IMR-90 (cell line): Measurements from ENCODE around the gene BATF2. TPM values are rescaled to one million over a fixed set of nuclear protein-coding genes. Genes with fewer than 3 reads are reported as not detected.

Source experiments
- ATAC-seq: fragments of 200-7000 bp; cut with Tn5 transposase; 2 replicates; pipeline ENCODE4 v1.9.1; 2020; ENCODE audit warnings: low read depth, mild to moderate bottlenecking, moderate library complexity
- BruUV-seq: library from RNA; stranded (reverse); fragments of 400-500 nt; replicated peaks from 2 replicates; lab custom pipeline; 2021; lab: Mats Ljungman, UMichigan
- CTCF ChIA-PET: fragments of 300-600 bp; formaldehyde crosslinking; extraction: SDS; loops from one replicate; lab custom pipeline; 2021; ENCODE audit warnings: antibody characterized with exemption; lab: Yijun Ruan, JAX
- POLR2A ChIA-PET: fragments of 300-600 bp; sonication (Branson Sonifier 250); formaldehyde crosslinking; loops from one replicate; lab custom pipeline; 2022; ENCODE audit warnings: antibody characterized with exemption; ENCODE audit not compliant: unreplicated experiment; lab: Charles Lee
- DNase-seq: peaks from one replicate; pipeline ENCODE4 v3.0.0; 2013
- H2AFZ ChIP-seq: replicated peaks from 2 replicates; pipeline ENCODE3; 2013; ENCODE audit warnings: low read length, mild to moderate bottlenecking; ENCODE audit not compliant: poor library complexity
- H2AK5ac ChIP-seq: 2 replicates; pipeline ENCODE4 v1.6.1; 2013; ENCODE audit warnings: low read depth, low read length, inconsistent platforms
- H2AK9ac ChIP-seq: replicated peaks from 2 replicates; pipeline ENCODE3; 2013; ENCODE audit warnings: mild to moderate bottlenecking, low read depth, low read length, moderate library complexity; ENCODE audit not compliant: poor library complexity
- H2BK120ac ChIP-seq: 2 replicates; pipeline ENCODE4 v1.6.1; 2013; ENCODE audit warnings: low read depth, low read length, inconsistent platforms
- H2BK15ac ChIP-seq: 3 replicates; pipeline ENCODE4 v1.6.1; 2013; ENCODE audit warnings: low read depth, low read length, inconsistent platforms
- H2BK20ac ChIP-seq: 2 replicates; pipeline ENCODE4 v1.6.1; 2013; ENCODE audit warnings: low read depth, mild to moderate bottlenecking, inconsistent platforms, low read length, moderate library complexity
- H2BK5ac ChIP-seq: 2 replicates; pipeline ENCODE4 v1.6.1; 2013; ENCODE audit warnings: mild to moderate bottlenecking, low read depth, low read length, inconsistent platforms; ENCODE audit not compliant: poor library complexity, severe bottlenecking
- H3K14ac ChIP-seq: replicated peaks from 2 replicates; pipeline ENCODE4 v1.6.1; 2013; ENCODE audit warnings: low read depth, low read length, inconsistent platforms
- H3K18ac ChIP-seq: 2 replicates; pipeline ENCODE4 v1.6.1; 2013; ENCODE audit warnings: low read depth, low read length, control low read depth
- H3K23ac ChIP-seq: 2 replicates; pipeline ENCODE4 v1.6.1; 2013; ENCODE audit warnings: low read depth, low read length, inconsistent platforms
- H3K27ac ChIP-seq: 2 replicates; pipeline ENCODE4 v1.5.1; 2013; ENCODE audit warnings: mild to moderate bottlenecking, control low read depth, low read length; ENCODE audit not compliant: insufficient read depth
- H3K27me3 ChIP-seq: 2 replicates; pipeline ENCODE4 v1.6.1; 2013; ENCODE audit warnings: low read length; ENCODE audit not compliant: control insufficient read depth, insufficient read depth
- H3K36me3 ChIP-seq: 2 replicates; pipeline ENCODE4 v1.6.1; 2013; ENCODE audit warnings: low read length, mixed read lengths; ENCODE audit not compliant: control insufficient read depth, insufficient read depth
- H3K4ac ChIP-seq: 2 replicates; pipeline ENCODE4 v1.6.1; 2013; ENCODE audit warnings: low read depth, low read length, inconsistent platforms
- H3K4me1 ChIP-seq: 2 replicates; pipeline ENCODE4 v1.6.1; 2013; ENCODE audit warnings: low read length, mixed read lengths; ENCODE audit not compliant: control insufficient read depth, insufficient read depth
- H3K4me2 ChIP-seq: 2 replicates; pipeline ENCODE4 v1.6.1; 2013; ENCODE audit warnings: low read depth, mild to moderate bottlenecking, control low read depth, low read length, moderate library complexity
- H3K4me3 ChIP-seq: 2 replicates; pipeline ENCODE4 v1.5.1; 2013; ENCODE audit warnings: low read depth, mild to moderate bottlenecking, control low read depth, low read length, moderate library complexity; ENCODE audit not compliant: insufficient read depth
- H3K56ac ChIP-seq: 2 replicates; pipeline ENCODE4 v1.6.1; 2013; ENCODE audit warnings: low read length, inconsistent platforms; ENCODE audit not compliant: insufficient read depth; ENCODE audit errors: extremely low read depth
- H3K79me1 ChIP-seq, 2 experiments: 2 replicates each; pipeline ENCODE4 v1.6.1; 2013; ENCODE audit warnings: low read length in 2 of 2, inconsistent platforms in 1 of 2, low read depth in 1 of 2
- H3K9ac ChIP-seq: 2 replicates; pipeline ENCODE4 v1.6.1; 2013; ENCODE audit warnings: low read depth, low read length, control low read depth
- H3K9me1 ChIP-seq: 2 replicates; pipeline ENCODE4 v1.6.1; 2013; ENCODE audit warnings: low read length, inconsistent platforms; ENCODE audit not compliant: insufficient read depth
- H3K9me3 ChIP-seq: 2 replicates; pipeline ENCODE4 v1.6.1; 2013; ENCODE audit warnings: low read length; ENCODE audit not compliant: control insufficient read depth, insufficient read depth
- H4K20me1 ChIP-seq: 2 replicates; pipeline ENCODE4 v1.6.1; 2013; ENCODE audit warnings: low read length, inconsistent platforms; ENCODE audit not compliant: insufficient read depth
- H4K5ac ChIP-seq: 2 replicates; pipeline ENCODE4 v1.6.1; 2013; ENCODE audit warnings: mild to moderate bottlenecking, low read depth, low read length, control low read depth
- H4K8ac ChIP-seq, 2 experiments: 2 replicates each; pipeline ENCODE4 v1.6.1; 2013; ENCODE audit warnings: low read depth in 2 of 2, low read length in 2 of 2, control low read depth in 1 of 2, inconsistent platforms in 1 of 2
- H4K91ac ChIP-seq: 2 replicates; pipeline ENCODE4 v1.6.1; 2013; ENCODE audit warnings: low read depth, low read length, inconsistent platforms; ENCODE audit not compliant: insufficient read depth
- CEBPB ChIP-seq: IDR thresholded peaks from 2 replicates; pipeline ENCODE4 v1.6.1; 2012; ENCODE audit warnings: low read depth, low read length, improper control_type of control experiment
- CHD1 ChIP-seq: IDR thresholded peaks from 2 replicates; pipeline ENCODE4 v1.6.1; 2012; ENCODE audit warnings: low read depth, low read length, improper control_type of control experiment
- CTCF ChIP-seq: conservative IDR thresholded peaks from 2 replicates; pipeline ENCODE4 v1.5.1; 2012; ENCODE audit warnings: mild to moderate bottlenecking, low read depth, low read length, improper control_type of control experiment
- ELK1 ChIP-seq: fragments of 150-350 bp; IDR thresholded peaks from 2 replicates; pipeline ENCODE4 v1.6.1; 2016; ENCODE audit warnings: low read depth, mild to moderate bottlenecking, low read length, moderate library complexity, borderline replicate concordance
- FOS ChIP-seq: fragments of 150-350 bp; IDR thresholded peaks from 2 replicates; pipeline ENCODE4 v1.6.1; 2016; ENCODE audit warnings: low read depth, low read length
- NFE2L2 ChIP-seq: fragments of 150-350 bp; IDR thresholded peaks from 2 replicates; pipeline ENCODE4 v1.6.1; 2016; ENCODE audit warnings: low read depth, mild to moderate bottlenecking, low read length
- RAD21 ChIP-seq: IDR thresholded peaks from 2 replicates; pipeline ENCODE4 v1.6.1; 2012; ENCODE audit warnings: low read length, improper control_type of control experiment
- RCOR1 ChIP-seq: IDR thresholded peaks from 2 replicates; pipeline ENCODE4 v1.6.1; 2012; ENCODE audit warnings: mild to moderate bottlenecking, low read length, improper control_type of control experiment; ENCODE audit not compliant: insufficient replicate concordance
- RFX5 ChIP-seq: IDR thresholded peaks from 2 replicates; pipeline ENCODE4 v1.8.0; 2012; ENCODE audit warnings: low read depth, mild to moderate bottlenecking, low read length, moderate library complexity
- SMC3 ChIP-seq: fragments of 150-350 bp; IDR thresholded peaks from 2 replicates; pipeline ENCODE4 v1.6.1; 2016; ENCODE audit warnings: low read depth, mild to moderate bottlenecking, antibody characterized with exemption, low read length, moderate library complexity
- WGBS, 2 experiments: methylation state at CpG; one replicate each; pipeline versions ENCODE4 v1.1.5 to v1.1.7; 2013; ENCODE audit warnings: missing lambda C conversion rate in 2 of 2; ENCODE audit not compliant: insufficient read length in 1 of 2; ENCODE audit errors: extremely low coverage in 2 of 2; 5-methylcytosine and 5-hydroxymethylcytosine counted together
- dilution Hi-C: fragments of 300-500 bp; cut with HindIII; formaldehyde crosslinking; loops from one replicate; pipeline ENCODE4 v1.14.3; 2018; ENCODE audit warnings: low sequenced_read_pairs; ENCODE audit not compliant: unreplicated experiment
- in situ Hi-C: fragments of 300-500 bp; cut with MboI; formaldehyde crosslinking; loops from 3 replicates; pipeline ENCODE4 v1.14.3; 2019; ENCODE audit warnings: low sequenced_read_pairs, inconsistent platforms, mixed read lengths
- intact Hi-C: fragments of 100-400 bp; cut with micrococcal nuclease; formaldehyde crosslinking; loops from 2 replicates; pipeline ENCODE4 v1.10.0; 2022
- polyA plus RNA-seq, 3 experiments: library from polyadenylated mRNA; depleted of rRNA; stranded (reverse); fragments of >200 nt; gene quantifications; 2 replicates each; pipeline ENCODE4 v1.2.3, GENCODE V29; 2012; ENCODE audit warnings: low replicate concordance in 1 of 3
- total RNA-seq: library from RNA; depleted of rRNA; stranded (reverse); fragments of >200 nt; gene quantifications from 2 replicates; pipeline ENCODE4 v1.2.3, GENCODE V29; 2012

BATF2 gene
- total and polyA plus RNA-seq, 2 of the 4 experiments (the other 2 are of a cell fraction) = 0.36 to 1.2 TPM

- DNase-seq (no peak), ATAC-seq (no peak)
- Histone ChIP-seq H2AK9ac (peak overlapping the region; percentile 84), H2BK120ac (peak overlapping the region; percentile 54), H2AFZ (peak overlapping the region; percentile 94), H4K5ac (peak overlapping the region; percentile 3), H4K20me1 (no peaks in the 10 kb centered on the region), H2BK20ac (no peak overlapping the region; the same call in 1 of the 2 replicates), H3K36me3 (no peaks in the 10 kb centered on the region), H3K4ac (peak overlapping the region; percentile 81), H3K4me3 (peak overlapping the region; percentile 24; the same call in 1 of the 2 replicates), H3K4me1 (0 out of 2 replicates have a peak, but pooled peaks cover 4% of the 10 kb centered on the region), H3K56ac (no peak overlapping the region), H3K18ac (no peak overlapping the region), H4K91ac (peak overlapping the region; percentile 10; the same call in 1 of the 2 replicates), H4K8ac (peak overlapping the region; percentile 12 to 89; a peak in 2 of 4 replicates), H2BK15ac (peak overlapping the region; percentile 12; the same call in 1 of the 3 replicates), H3K27ac (no peak overlapping the region), H3K14ac (peak overlapping the region; percentile 29), H3K9me3 (no peaks in the 10 kb centered on the region), H2AK5ac (peak overlapping the region; percentile 35; the same call in 1 of the 2 replicates), H3K4me2 (peak overlapping the region; percentile 54), H3K27me3 (no peaks in the 10 kb centered on the region), H3K23ac (peak overlapping the region; percentile 67; the same call in 1 of the 2 replicates), H2BK5ac (no peak overlapping the region), H3K79me1 (no peaks in the 10 kb centered on the region), H3K9me1 (peaks cover 7% of the 10 kb centered on the region; the same call in 1 of the 2 replicates), H3K9ac (peak overlapping the region; percentile 15; the same call in 1 of the 2 replicates)
- in situ Hi-C loops = no loop called here
- WGBS, 2 experiments = no CpG with 5 or more reads among the region's 11 CpGs
- no TSS peak for BruUV-seq
- dilution Hi-C loops = no loop called here
- intact Hi-C loops = loop anchor here (5.0 kb wide), 1 partner anchor 149 kb away; no protein-coding TSS in a partner anchor
- ChIA-PET CTCF (interaction anchor here (1.2 to 1.7 kb wide), 4 partner anchors 10 to 308 kb away, joined by 3 to 6 read pairs (median 4); no protein-coding TSS in a partner anchor), POLR2A (interaction anchor here (0.6 kb wide), 1 partner anchor 1140 kb away, joined by 3 read pairs; no protein-coding TSS in a partner anchor)
- TF ChIP-seq CEBPB (no peak), RAD21 (no peak), RCOR1 (no peak), ELK1 (no peak), NFE2L2 (no peak), RFX5 (no peak), SMC3 (no peak), CTCF (no peak), CHD1 (no peak), FOS (no peak)
Observed at GRCh38 chr11:64996327-64996709, 453 bp downstream of the BATF2 start.
